CD14-positive monocyte (primary cell): ENCODE data around the gene NCR3LG1. TPM values are rescaled to one million over a fixed set of nuclear protein-coding genes. Genes with fewer than 3 reads are reported as not detected.

Experiments
- DNase-seq, 3 donors: peaks; one replicate each; pipeline ENCODE4 v3.0.0-alpha.2; 2011 to 2022
- H2AFZ ChIP-seq: 2 replicates; pipeline ENCODE4 v1.6.0; 2012; ENCODE audit warnings: mild to moderate bottlenecking, low read depth, low read length, inconsistent platforms; ENCODE audit not compliant: insufficient read depth, poor library complexity, severe bottlenecking
- H3K27ac ChIP-seq, 2 donors: 1 replicate in 1 of 2; 2 replicates in 1 of 2; pipeline ENCODE4 v1.5.1; 2012 to 2013; ENCODE audit warnings: low read length in 2 of 2, control low read depth in 1 of 2, inconsistent platforms in 1 of 2, low read depth in 1 of 2, mild to moderate bottlenecking in 1 of 2
- H3K27me3 ChIP-seq, 2 donors: one replicate each; pipeline versions ENCODE4 v1.6.0 to v1.6.1; 2011 to 2013; ENCODE audit warnings: low read length in 2 of 2; ENCODE audit not compliant: control insufficient read depth in 2 of 2, insufficient read depth in 2 of 2
- H3K36me3 ChIP-seq, 2 donors: replicated peaks in 1 of 2; 1 replicate in 1 of 2; 2 replicates in 1 of 2; pipeline versions ENCODE4 v1.5.1 to v1.6.1; 2012 to 2013; ENCODE audit warnings: low read length in 2 of 2, control low read depth in 1 of 2, inconsistent platforms in 1 of 2, mild to moderate bottlenecking in 1 of 2; ENCODE audit not compliant: insufficient read depth in 2 of 2, control insufficient read depth in 1 of 2
- H3K4me1 ChIP-seq, 2 donors: 1 replicate in 1 of 2; 2 replicates in 1 of 2; pipeline versions ENCODE4 v1.5.1 to v1.6.1; 2012 to 2013; ENCODE audit warnings: low read length in 2 of 2, control low read depth in 1 of 2, inconsistent platforms in 1 of 2, mild to moderate bottlenecking in 1 of 2, moderate library complexity in 1 of 2; ENCODE audit not compliant: insufficient read depth in 2 of 2, control insufficient read depth in 1 of 2
- H3K4me2 ChIP-seq: replicated peaks from 2 replicates; pipeline ENCODE3; 2012; ENCODE audit warnings: low read length, moderate library complexity, mild to moderate bottlenecking; ENCODE audit not compliant: poor library complexity, severe bottlenecking; ENCODE audit errors: extremely low read depth
- H3K4me3 ChIP-seq, 3 experiments: fragments of 200-600 bp in 1 of 3; sonication (generic) in 1 of 3; replicated peaks in 1 of 3; 1 replicate in 2 of 3; 2 replicates in 1 of 3; pipeline ENCODE4 v1.5.1; 2011 to 2013; ENCODE audit warnings: low read length in 3 of 3, mild to moderate bottlenecking in 3 of 3, control low read depth in 2 of 3, low read depth in 2 of 3, inconsistent platforms in 1 of 3, moderate library complexity in 1 of 3
- H3K79me2 ChIP-seq: 2 replicates; pipeline ENCODE4 v1.6.0; 2012; ENCODE audit warnings: mild to moderate bottlenecking, control low read depth, inconsistent platforms, low read length, moderate library complexity; ENCODE audit not compliant: insufficient read depth
- H3K9ac ChIP-seq: 2 replicates; pipeline ENCODE4 v1.6.0; 2017; ENCODE audit warnings: low read length, mild to moderate bottlenecking; ENCODE audit not compliant: insufficient read depth, poor library complexity, severe bottlenecking
- H3K9me3 ChIP-seq, 2 donors: replicated peaks in 1 of 2; 1 replicate in 1 of 2; 2 replicates in 1 of 2; pipeline versions ENCODE4 v1.5.1 to v1.6.1; 2012 to 2013; ENCODE audit warnings: low read length in 2 of 2, control low read depth in 1 of 2; ENCODE audit not compliant: control insufficient read depth in 1 of 2, insufficient read depth in 1 of 2
- H4K20me1 ChIP-seq: 2 replicates; pipeline ENCODE4 v1.6.0; 2012; ENCODE audit warnings: mild to moderate bottlenecking, low read length, control low read depth, moderate library complexity; ENCODE audit not compliant: insufficient read depth
- H3K27ac Mint-ChIP-seq, 7 donors: one replicate each; pipeline ENCODE4 v1.8.0; 2020; ENCODE audit warnings: mild to moderate bottlenecking in 7 of 7, mixed read lengths in 7 of 7, moderate library complexity in 6 of 7, inconsistent platforms in 2 of 7
- H3K27me3 Mint-ChIP-seq, 3 donors: one replicate each; pipeline ENCODE4 v1.8.0; 2021 to 2022; ENCODE audit warnings: low read depth in 3 of 3, mild to moderate bottlenecking in 3 of 3, mixed read lengths in 3 of 3, moderate library complexity in 3 of 3, inconsistent platforms in 1 of 3
- H3K36me3 Mint-ChIP-seq, 2 donors: one replicate each; pipeline ENCODE4 v1.8.0; 2020; ENCODE audit warnings: mixed read lengths in 2 of 2, inconsistent platforms in 1 of 2, mild to moderate bottlenecking in 1 of 2
- H3K4me1 Mint-ChIP-seq: one replicate; pipeline ENCODE4 v1.8.0; 2020; ENCODE audit warnings: mild to moderate bottlenecking, mixed read lengths
- H3K4me3 Mint-ChIP-seq, 2 donors: one replicate each; pipeline ENCODE4 v1.8.0; 2020; ENCODE audit warnings: mild to moderate bottlenecking in 2 of 2, mixed read lengths in 2 of 2, moderate library complexity in 1 of 2
- H3K9me3 Mint-ChIP-seq, 7 donors: one replicate each; pipeline ENCODE4 v1.8.0; 2020 to 2022; ENCODE audit warnings: mixed read lengths in 7 of 7, mild to moderate bottlenecking in 6 of 7, moderate library complexity in 6 of 7, inconsistent platforms in 2 of 7
- WGBS: methylation state at CpG from one replicate; pipeline ENCODE4 v1.1.5; 2013; ENCODE audit warnings: missing lambda C conversion rate; ENCODE audit not compliant: insufficient coverage; 5-methylcytosine and 5-hydroxymethylcytosine counted together
- intact Hi-C, 2 donors: fragments of 100-400 bp; cut with micrococcal nuclease; formaldehyde crosslinking; loops; one replicate each; pipeline versions ENCODE4 v1.15.0 to v1.15.1; 2023
- polyA plus RNA-seq, 3 donors: library from polyadenylated mRNA; depleted of rRNA in 1 of 3; unstranded in 2 of 3; stranded (reverse) in 1 of 3; fragments of 300-500 nt in 2 of 3; fragments of >200 nt in 1 of 3; fragmentation: Illumina TruSeq in 2 of 3; gene quantifications; 1 replicate in 2 of 3; 2 replicates in 1 of 3; pipeline ENCODE4 v1.2.3, GENCODE V29; 2012 to 2021
- TF ChIP-seq, protein P1 (sequence below): fragments of 200-600 bp; IDR thresholded peaks from one replicate; pipeline ENCODE4 v1.8.0; 2022; ENCODE audit warnings: antibody characterized with exemption, mild to moderate bottlenecking

The NCR3LG1 gene
- polyA plus RNA-seq, 3 donors: 0.05 to 1.1 (median 0.15) TPM

DNA sequence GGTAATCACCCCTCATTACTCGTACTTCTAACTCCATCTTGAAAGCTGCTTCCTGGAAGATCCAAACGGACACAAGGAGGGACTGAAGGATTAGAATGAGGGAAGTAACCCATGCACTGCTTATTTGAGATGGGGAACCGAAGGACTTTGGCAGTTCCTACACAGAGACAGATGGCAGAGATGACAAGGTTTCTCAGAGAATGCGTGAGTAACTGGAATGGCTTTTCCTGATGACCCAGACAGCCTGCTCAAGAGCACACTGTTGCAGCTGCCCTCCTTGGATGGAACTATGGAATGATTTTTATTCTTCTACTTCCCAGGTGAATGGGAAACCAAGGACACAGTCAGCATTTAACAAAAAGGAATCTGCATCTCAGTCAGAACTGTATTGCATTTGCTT is 29.6 kb downstream of the NCR3LG1 start:
- TF ChIP-seq, protein P1, sequence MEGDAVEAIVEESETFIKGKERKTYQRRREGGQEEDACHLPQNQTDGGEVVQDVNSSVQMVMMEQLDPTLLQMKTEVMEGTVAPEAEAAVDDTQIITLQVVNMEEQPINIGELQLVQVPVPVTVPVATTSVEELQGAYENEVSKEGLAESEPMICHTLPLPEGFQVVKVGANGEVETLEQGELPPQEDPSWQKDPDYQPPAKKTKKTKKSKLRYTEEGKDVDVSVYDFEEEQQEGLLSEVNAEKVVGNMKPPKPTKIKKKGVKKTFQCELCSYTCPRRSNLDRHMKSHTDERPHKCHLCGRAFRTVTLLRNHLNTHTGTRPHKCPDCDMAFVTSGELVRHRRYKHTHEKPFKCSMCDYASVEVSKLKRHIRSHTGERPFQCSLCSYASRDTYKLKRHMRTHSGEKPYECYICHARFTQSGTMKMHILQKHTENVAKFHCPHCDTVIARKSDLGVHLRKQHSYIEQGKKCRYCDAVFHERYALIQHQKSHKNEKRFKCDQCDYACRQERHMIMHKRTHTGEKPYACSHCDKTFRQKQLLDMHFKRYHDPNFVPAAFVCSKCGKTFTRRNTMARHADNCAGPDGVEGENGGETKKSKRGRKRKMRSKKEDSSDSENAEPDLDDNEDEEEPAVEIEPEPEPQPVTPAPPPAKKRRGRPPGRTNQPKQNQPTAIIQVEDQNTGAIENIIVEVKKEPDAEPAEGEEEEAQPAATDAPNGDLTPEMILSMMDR: no peak
- WGBS: 69% methylated on average over 2 of the region's 4 CpGs

DNA sequence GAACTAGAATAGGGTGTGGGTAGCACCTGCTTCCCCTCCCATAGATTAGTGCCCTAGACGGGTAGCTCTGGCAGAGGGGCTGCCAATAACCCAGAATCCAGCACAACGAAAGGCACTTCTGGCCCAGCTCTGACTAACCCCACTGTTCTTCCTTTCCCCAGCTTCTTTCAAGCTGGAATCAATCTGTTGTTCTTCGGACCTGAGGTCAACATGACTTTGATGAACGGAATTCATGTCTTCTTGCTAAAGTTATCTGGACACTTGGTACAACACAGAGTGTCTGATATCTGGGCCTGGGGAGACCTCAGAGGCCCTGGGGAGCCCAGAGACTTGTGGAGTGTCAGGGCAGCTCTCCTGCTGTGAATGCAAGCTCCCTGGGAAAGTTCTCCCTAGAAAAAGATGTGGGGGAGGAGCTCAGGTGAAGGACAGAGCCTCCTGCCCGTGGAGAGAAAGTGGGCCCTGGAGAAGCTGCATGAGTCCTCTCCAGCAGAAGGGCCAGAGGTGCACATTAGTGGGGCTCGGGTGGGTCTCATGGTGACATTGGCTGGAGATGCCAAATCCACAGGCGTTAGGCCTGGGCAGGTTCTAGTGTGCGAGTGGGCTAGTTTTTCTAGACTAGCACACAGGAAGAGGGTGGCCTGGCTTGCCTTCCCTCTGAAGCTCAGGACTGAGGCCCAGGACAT is 30.6 kb downstream of the NCR3LG1 start:
- Mint-ChIP-seq H3K27me3 (peaks cover 1 to 2% (median 2%) of the 10 kb centered on the region in 3 donors), H3K9me3 (peaks cover 0 to 11% (median 1%) of the 10 kb centered on the region in 7 donors), H3K4me1 (peaks cover 9% of the 10 kb centered on the region), H3K36me3 (peaks cover 2 to 4% of the 10 kb centered on the region in 2 donors), H3K27ac (peak overlapping the region in 1 of 7 donors; percentile 11), H3K4me3 (no peak overlapping the region)
- no peak overlapping the region for H2AFZ ChIP-seq
- no peak for DNase-seq
- H4K20me1 ChIP-seq: no peaks in the 10 kb centered on the region
- intact Hi-C loops: loop anchor here in 1 of 2 donors (5.0 kb wide), 1 partner anchor 120 kb away; no protein-coding TSS in a partner anchor
- no peak overlapping the region for H3K4me2 ChIP-seq
- whole genome bisulfite sequencing: 92% methylated on average over 8 of the region's 8 CpGs
- H3K27me3 ChIP-seq: no peaks in the 10 kb centered on the region
- H3K4me3 ChIP-seq: no peak overlapping the region
- TF ChIP-seq, protein P1: no peak
- H3K36me3 ChIP-seq: no peaks in the 10 kb centered on the region
- H3K79me2 ChIP-seq: no peaks in the 10 kb centered on the region
- H3K9me3 ChIP-seq: no peaks in the 10 kb centered on the region
- H3K9ac ChIP-seq: no peak overlapping the region
- peak overlapping the region in 1 of 2 donors; percentile 63 for H3K27ac ChIP-seq
- peaks cover 0 to 11% of the 10 kb centered on the region in 2 donors for H3K4me1 ChIP-seq

More for the DNA sequence above, 29.6 kb downstream of the NCR3LG1 start:
- H3K36me3 Mint-ChIP-seq: peaks cover 2 to 6% of the 10 kb centered on the region in 2 donors
- no peak overlapping the region for H3K27ac ChIP-seq
- H3K27ac Mint-ChIP-seq: no peak overlapping the region
- H3K27me3 ChIP-seq: no peaks in the 10 kb centered on the region
- H3K4me2 ChIP-seq: no peak overlapping the region
- peaks cover 9% of the 10 kb centered on the region for H3K4me1 Mint-ChIP-seq
- no peaks in the 10 kb centered on the region for H3K9me3 ChIP-seq
- DNase-seq: no peak
- peaks cover 0 to 11% of the 10 kb centered on the region in 2 donors for H3K4me1 ChIP-seq
- peaks cover 0 to 2% (median 2%) of the 10 kb centered on the region in 3 donors for H3K27me3 Mint-ChIP-seq
- no peak overlapping the region for H2AFZ ChIP-seq
- intact Hi-C loops: loop anchor here in 1 of 2 donors (5.0 kb wide), 1 partner anchor 121 kb away; no protein-coding TSS in a partner anchor
- no peaks in the 10 kb centered on the region for H4K20me1 ChIP-seq
- H3K9me3 Mint-ChIP-seq: peaks cover 0 to 21% (median 3%) of the 10 kb centered on the region in 7 donors
- no peak overlapping the region for H3K4me3 ChIP-seq
- no peak overlapping the region for H3K4me3 Mint-ChIP-seq
- no peaks in the 10 kb centered on the region for H3K36me3 ChIP-seq
- no peak overlapping the region for H3K9ac ChIP-seq
- H3K79me2 ChIP-seq: no peaks in the 10 kb centered on the region
